Stimulated activated CD4-positive, alpha-beta T cell treated with anti-CD3 and anti-CD28 coated beads, Interleukin-2, amount 100 ng/mL, for 4 hours (primary cell): ENCODE results near the gene TMEM150A.
"Not testable (repeated sequence)": the region's sequence is repeated elsewhere in the genome, so short reads cannot be mapped to it uniquely, and the experiment has no call there.

Experiments used
- DNase-seq: peaks from one replicate; pipeline ENCODE4 v3.0.0-alpha.2; 2020; ENCODE audit warnings: low read depth

The TMEM150A gene

GRCh38 chr2:85593023-85593422, 9.5 kb downstream of the TMEM150A start:
- DNase-seq: no peak

- not testable (repeated sequence) for DNase-seq
Measured at GRCh38 chr2:85592299-85592698, 10.2 kb downstream of the TMEM150A start.

GRCh38 chr2:85591563-85591962, 10.9 kb downstream of the TMEM150A start:
- no peak for DNase-seq

GRCh38 chr2:85590950-85591349, 11.5 kb downstream of the TMEM150A start:
- no peak for DNase-seq

- DNase-seq: no peak
Measured at GRCh38 chr2:85589982-85590791, 12.3 kb downstream of the TMEM150A start.

- DNase-seq: no peak
Measured at GRCh38 chr2:85589181-85589580, 13.3 kb downstream of the TMEM150A start.

GRCh38 chr2:85588645-85589044, 13.9 kb downstream of the TMEM150A start:
- DNase-seq: no peak

GRCh38 chr2:85588236-85588635, 14.3 kb downstream of the TMEM150A start:
- no peak for DNase-seq

GRCh38 chr2:85585781-85586105, 16.8 kb downstream of the TMEM150A start:
- no peak for DNase-seq

GRCh38 chr2:85584857-85585780, 17.4 kb downstream of the TMEM150A start:
- no peak for DNase-seq

- no peak for DNase-seq
Measured at GRCh38 chr2:85584354-85584856, 18.1 kb downstream of the TMEM150A start, which contains the start of gene VAMP5. VAMP5 (plus strand) TSS chr2:85584431; CDS start chr2:85584491, 60 bp downstream.

GRCh38 chr2:85583667-85584353, 18.7 kb downstream of the TMEM150A start:
- peak; percentile 17 for DNase-seq

GRCh38 chr2:85582492-85582891, 20.0 kb downstream of the TMEM150A start:
- no peak for DNase-seq

- no peak for DNase-seq
Measured at GRCh38 chr2:85580206-85580605, 22.3 kb downstream of the TMEM150A start.

- no peak for DNase-seq
Measured at GRCh38 chr2:85579266-85579935, 23.1 kb downstream of the TMEM150A start.

- no peak for DNase-seq
Measured at GRCh38 chr2:85578243-85579180, 24.0 kb downstream of the TMEM150A start.

- peak; percentile 45 for DNase-seq
Measured at GRCh38 chr2:85577386-85578242, 24.9 kb downstream of the TMEM150A start, which contains the start of gene VAMP8. VAMP8 (plus strand) TSS chr2:85577586; CDS start chr2:85577647, 61 bp downstream.

- no peak for DNase-seq
Measured at GRCh38 chr2:85577063-85577385, 25.5 kb downstream of the TMEM150A start.

- DNase-seq: no peak
Measured at GRCh38 chr2:85575739-85576138, 26.8 kb downstream of the TMEM150A start.

- no peak for DNase-seq
Measured at GRCh38 chr2:85566265-85566664, 36.2 kb downstream of the TMEM150A start.
